DOHH2 (cell line): Measurements from ENCODE around the gene SPTBN1.

ENCODE experiments used
- CTCF ChIP-seq: fragments of 200-600 bp; sonication (generic); IDR thresholded peaks from one replicate; pipeline ENCODE4 v1.5.1; 2014; ENCODE audit warnings: antibody characterized with exemption, mild to moderate bottlenecking, low read depth, low read length; ENCODE audit not compliant: poor library complexity, severe bottlenecking
- EZH2phosphoT487 ChIP-seq: fragments of 200-600 bp; sonication (generic); IDR thresholded peaks from 2 replicates; pipeline ENCODE4 v1.6.1; 2017; ENCODE audit warnings: borderline replicate concordance, mild to moderate bottlenecking, antibody characterized with exemption, low read length, moderate library complexity, mixed read lengths

- no peak for TF ChIP-seq CTCF
- no peak for TF ChIP-seq EZH2phosphoT487
Observed at GRCh38 chr2:54619660-54620231, 163.6 kb downstream of the SPTBN1 start.
